Lower leg skin (tissue), 3 donors: ENCODE measurements around the gene CDH15.

Source experiments
- CTCF ChIP-seq, 3 donors: fragments of 450-650 bp; IDR thresholded peaks; one replicate each; pipeline ENCODE4 v1.5.1; 2016; ENCODE audit warnings: antibody characterized with exemption in 3 of 3, mild to moderate bottlenecking in 3 of 3, moderate library complexity in 2 of 3
- POLR2A ChIP-seq, 2 donors: fragments of 450-650 bp; IDR thresholded peaks; one replicate each; pipeline ENCODE4 v1.6.1; 2016 to 2017; ENCODE audit warnings: antibody characterized with exemption in 2 of 2, mild to moderate bottlenecking in 1 of 2, moderate library complexity in 1 of 2

- TF ChIP-seq CTCF (IDR thresholded peaks at IDR 0.05) (no peak), POLR2A (IDR thresholded peaks at IDR 0.05) (no peak)
Observed at GRCh38 chr16:89132194-89133005, 39.1 kb upstream of the CDH15 start.
